ENCODE results near the gene GNB1.
"Not testable (repeated sequence)": the region's sequence is repeated elsewhere in the genome, so short reads cannot be mapped to it uniquely, and the experiment has no call there.

GNB1 gene

GRCh38 chr1:1859970-1860697, 30.8 kb downstream of the GNB1 start:
- not testable (repeated sequence) for DNase-seq (ENCODE audit: low read depth in 2 of 2)

DNA sequence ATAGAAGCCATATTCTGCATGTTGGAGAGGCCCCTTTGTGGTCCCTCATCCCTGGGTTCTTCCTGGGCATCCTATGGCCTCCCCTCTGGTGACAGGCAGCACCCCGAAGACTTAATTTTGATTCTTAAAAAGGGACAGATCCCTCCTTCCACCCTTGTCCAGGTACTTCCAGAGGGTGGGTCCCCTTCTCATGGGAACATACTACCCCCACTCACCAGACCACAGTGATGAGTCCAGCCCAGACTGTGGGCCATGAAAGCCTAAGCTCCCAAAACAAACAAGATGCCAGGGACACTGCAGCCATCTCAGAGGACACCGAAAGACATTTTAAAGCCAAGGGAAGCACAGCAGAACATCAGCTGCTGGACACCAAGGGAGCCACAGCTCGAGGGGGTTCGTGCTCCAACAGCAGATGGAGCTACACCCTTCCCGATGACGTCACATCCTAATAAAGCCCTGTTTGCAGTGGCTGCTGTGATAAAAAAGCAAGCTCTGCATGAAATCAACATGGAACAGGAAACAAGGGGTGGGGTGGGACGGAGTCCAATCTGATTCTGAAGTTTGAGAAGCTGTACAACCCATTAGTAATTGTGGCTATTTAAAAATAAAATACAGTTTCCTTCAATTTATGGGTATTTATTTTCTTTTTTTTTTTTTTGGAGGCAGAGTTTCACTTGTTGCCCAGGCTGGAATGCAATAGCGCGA, 32.4 kb downstream of the GNB1 start:
- no peak for DNase-seq (ENCODE audit: low read depth in 2 of 2)

- no peak for DNase-seq (ENCODE audit: low read depth in 2 of 2)
Measured at GRCh38 chr1:1857096-1857703, 33.7 kb downstream of the GNB1 start.

GRCh38 chr1:1856161-1856560, 34.7 kb downstream of the GNB1 start:
- not testable (repeated sequence) for DNase-seq (ENCODE audit: low read depth in 2 of 2)

DNA sequence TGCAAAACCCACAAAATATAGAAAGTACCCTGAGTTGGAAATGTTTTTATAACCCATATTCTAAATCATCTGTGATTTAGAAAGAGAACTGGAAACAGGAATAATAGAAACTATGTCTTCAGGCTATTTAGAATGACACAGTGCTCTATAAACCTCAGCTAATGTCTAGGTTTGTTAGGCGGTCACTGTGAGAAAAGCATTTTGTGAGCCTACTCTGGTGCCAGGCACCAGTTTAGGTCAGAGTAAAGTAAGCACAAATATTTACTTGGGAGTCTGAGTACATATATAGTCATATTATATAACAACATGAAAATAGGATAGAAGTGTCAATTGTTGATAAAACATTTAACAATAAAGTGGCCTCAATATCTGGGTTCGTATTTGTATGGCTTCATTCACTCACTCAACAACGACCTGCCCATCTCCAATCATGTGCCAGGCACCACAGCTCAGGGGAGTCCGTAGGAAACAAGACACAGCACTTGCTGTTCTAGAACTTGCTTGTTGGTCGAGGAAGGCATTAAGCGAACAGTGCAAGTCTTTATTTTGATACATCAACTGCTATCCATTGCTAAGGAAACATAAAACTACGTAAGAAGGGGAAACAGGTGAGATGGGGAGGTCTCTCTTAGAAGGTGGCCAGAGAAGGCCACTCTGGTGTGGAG, 37.2 kb downstream of the GNB1 start:
- no peak for DNase-seq (ENCODE audit: low read depth in 2 of 2)

DNA sequence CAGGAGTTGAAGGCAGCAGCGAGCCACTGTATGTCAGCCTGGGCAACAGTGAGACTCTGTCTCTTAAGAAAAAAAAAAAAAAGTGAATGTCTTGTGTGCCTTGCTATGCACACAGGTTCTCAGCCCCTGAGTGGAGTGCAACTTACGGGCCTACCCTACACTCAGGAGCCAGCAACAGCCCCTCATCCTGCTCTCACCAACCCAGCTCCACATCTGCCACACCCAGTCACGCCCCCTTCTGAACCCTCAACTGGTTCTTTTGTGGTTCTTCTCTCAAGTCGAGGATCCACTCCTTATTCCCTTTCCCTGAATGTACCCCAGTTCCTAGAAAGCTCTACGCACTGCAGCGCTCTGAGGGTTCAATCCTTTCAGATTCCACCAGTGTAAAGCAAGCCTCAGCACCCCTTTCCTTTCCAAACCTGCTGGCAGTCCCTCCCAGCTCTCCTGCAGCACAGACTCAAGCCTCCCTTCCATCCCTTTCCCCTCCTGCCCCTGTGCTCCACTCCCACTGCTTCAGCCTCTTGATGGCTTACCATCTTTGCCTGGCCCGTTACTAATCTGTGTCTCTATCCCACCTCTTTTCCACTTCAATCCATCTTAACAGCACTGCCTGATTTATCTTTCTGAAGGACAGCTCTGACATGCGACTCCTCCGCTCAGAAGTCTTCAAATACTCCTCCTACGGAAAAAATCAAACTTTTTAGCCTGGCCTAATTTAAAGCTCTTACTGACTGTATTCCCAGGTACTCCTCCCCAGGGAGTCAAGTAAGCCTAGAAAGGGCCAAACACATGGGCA, 38.1 kb downstream of the GNB1 start:
- no peak for DNase-seq (ENCODE audit: low read depth in 2 of 2)

GRCh38 chr1:1847890-1848289, 43.0 kb downstream of the GNB1 start:
- DNase-seq (ENCODE audit: low read depth in 2 of 2) = no peak

GRCh38 chr1:1847061-1847850, 43.6 kb downstream of the GNB1 start:
- no peak for DNase-seq (ENCODE audit: low read depth in 2 of 2)

GRCh38 chr1:1846386-1846918, 44.4 kb downstream of the GNB1 start:
- DNase-seq (ENCODE audit: low read depth in 2 of 2) = no peak

GRCh38 chr1:1842360-1843146, 48.3 kb downstream of the GNB1 start:
- no peak for DNase-seq (ENCODE audit: low read depth in 2 of 2)

DNA sequence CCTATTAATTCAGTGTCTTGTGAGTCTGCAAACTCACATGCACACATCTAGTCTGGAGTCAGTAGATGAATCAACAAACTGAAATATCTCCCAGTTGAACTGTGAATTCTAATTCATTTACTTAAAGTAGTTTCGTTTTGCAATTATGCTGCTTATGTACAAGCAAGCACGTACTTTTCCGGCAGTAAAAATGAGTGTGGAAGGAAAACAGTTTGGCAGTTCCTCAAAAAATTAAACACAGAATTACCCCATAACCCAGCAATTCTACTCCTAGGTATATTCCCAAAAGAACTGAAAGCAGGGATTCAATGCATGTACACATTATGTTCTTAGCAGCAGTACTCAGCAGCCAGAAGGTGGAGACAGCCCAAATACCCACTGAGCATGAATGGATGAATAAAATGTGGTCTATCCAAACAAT, 49.3 kb downstream of the GNB1 start:
- no peak for DNase-seq (ENCODE audit: low read depth in 2 of 2)

- no peak for DNase-seq (ENCODE audit: low read depth in 2 of 2)
Measured at GRCh38 chr1:1839311-1839965, 51.4 kb downstream of the GNB1 start.

DNA sequence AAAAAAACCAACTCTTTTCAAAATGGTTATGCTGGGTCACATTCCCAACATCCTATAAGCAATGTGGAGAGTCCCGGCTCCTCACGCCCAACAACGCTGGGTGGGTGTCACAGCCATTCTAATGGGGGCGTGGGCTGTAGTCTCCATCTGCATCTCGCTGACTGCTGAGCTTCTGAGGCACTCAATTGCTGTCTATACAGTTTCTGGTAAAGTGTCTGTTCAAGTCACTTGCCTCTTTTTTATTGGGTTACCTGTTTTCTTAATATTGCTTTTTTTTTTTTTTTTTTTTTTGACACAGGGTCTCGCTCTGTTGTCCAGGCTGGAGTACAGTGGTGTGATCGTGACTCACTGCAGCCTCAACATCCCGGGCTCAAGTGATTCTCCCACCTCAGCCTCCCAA, 54.8 kb downstream of the GNB1 start:
- DNase-seq (ENCODE audit: low read depth in 2 of 2) = no peak

GRCh38 chr1:1835546-1835945, 55.3 kb downstream of the GNB1 start:
- no peak for DNase-seq (ENCODE audit: low read depth in 2 of 2)

DNA sequence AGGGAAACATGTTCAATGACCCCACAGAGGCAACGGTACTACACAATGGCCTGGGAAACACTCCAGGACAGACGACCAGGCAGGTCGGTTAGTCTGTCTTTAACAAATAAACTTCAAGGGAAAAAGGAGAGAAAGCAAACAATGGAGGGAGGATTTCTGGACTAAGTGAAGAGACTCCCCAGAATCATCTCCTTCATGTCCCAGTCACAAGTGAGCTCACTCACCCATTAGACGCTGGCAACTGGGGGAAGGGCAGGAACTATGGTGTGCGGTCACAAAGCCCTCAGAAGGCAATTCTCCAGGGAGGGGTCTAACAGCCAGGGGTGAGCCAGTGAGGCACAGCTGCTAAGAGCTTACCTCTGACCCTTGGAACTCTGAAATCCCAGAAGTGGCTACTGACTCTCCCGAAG, 57.0 kb downstream of the GNB1 start:
- no peak for DNase-seq (ENCODE audit: low read depth in 2 of 2)

DNA sequence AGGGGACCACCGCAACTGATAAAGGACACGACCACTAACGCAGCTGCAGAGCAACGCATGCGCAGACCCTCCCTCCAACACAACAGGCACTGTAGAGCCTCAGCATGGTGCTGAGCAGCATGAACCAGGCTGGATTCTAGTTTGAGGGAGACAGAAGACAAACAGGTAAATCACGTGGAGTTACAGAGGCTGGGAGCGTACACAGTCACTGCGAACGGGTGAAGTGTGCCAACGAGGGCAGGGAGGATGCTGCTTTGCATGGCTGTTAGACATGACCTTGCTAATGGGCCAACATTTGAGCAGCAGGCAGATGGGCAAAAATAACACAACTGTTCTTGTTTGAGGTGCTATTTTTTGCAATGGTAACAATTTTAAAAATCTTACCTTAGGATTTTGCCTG, 57.4 kb downstream of the GNB1 start:
- DNase-seq (ENCODE audit: low read depth in 2 of 2) = no peak

GRCh38 chr1:1832820-1833219, 58.1 kb downstream of the GNB1 start:
- DNase-seq (ENCODE audit: low read depth in 2 of 2) = no peak

GRCh38 chr1:1832166-1832565, 58.7 kb downstream of the GNB1 start:
- DNase-seq (ENCODE audit: low read depth in 2 of 2) = no peak

Measured in stimulated activated CD8-positive, alpha-beta memory T cell treated with anti-CD3 and anti-CD28 coated beads, Interleukin-15, amount 100 ng/mL, for 4 hours (primary cell).